Gastrocnemius medialis (tissue), 4 donors: Measurements from ENCODE around the gene SLC1A5.

Experiments
- CTCF ChIP-seq, 5 experiments: fragments of 450-650 bp in 3 of 5; fragments of 200-600 bp in 2 of 5; sonication (generic) in 2 of 5; IDR thresholded peaks in 4 of 5; conservative IDR thresholded peaks in 1 of 5; 1 replicate in 4 of 5; 2 replicates in 1 of 5; pipeline ENCODE4 v1.5.1; 2016 to 2019; ENCODE audit warnings: antibody characterized with exemption in 5 of 5, mild to moderate bottlenecking in 3 of 5, moderate library complexity in 3 of 5
- POLR2A ChIP-seq, 2 donors: fragments of 450-650 bp; IDR thresholded peaks; one replicate each; pipeline ENCODE4 v1.6.1; 2017; ENCODE audit warnings: antibody characterized with exemption in 2 of 2, mild to moderate bottlenecking in 2 of 2, moderate library complexity in 2 of 2

- TF ChIP-seq CTCF (IDR thresholded peaks at IDR 0.05 in 4 of 5, conservative IDR thresholded peaks at IDR 0.05 in 1 of 5), result no peak
- no peak for TF ChIP-seq POLR2A (IDR thresholded peaks at IDR 0.05)
Observed at GRCh38 chr19:46784262-46785053, 3.9 kb downstream of the SLC1A5 start.
